Measurements from ENCODE around the gene PAH. TPM values are rescaled to one million over a fixed set of nuclear protein-coding genes. Genes with fewer than 3 reads are reported as not detected.
A peak's percentile ranks its signal among the peaks of the same experiment; 100 is the strongest.

Gene PAH
- total and polyA plus RNA-seq, 12 donors = 1.7 to 92.5 (median 8.6) TPM

DNA sequence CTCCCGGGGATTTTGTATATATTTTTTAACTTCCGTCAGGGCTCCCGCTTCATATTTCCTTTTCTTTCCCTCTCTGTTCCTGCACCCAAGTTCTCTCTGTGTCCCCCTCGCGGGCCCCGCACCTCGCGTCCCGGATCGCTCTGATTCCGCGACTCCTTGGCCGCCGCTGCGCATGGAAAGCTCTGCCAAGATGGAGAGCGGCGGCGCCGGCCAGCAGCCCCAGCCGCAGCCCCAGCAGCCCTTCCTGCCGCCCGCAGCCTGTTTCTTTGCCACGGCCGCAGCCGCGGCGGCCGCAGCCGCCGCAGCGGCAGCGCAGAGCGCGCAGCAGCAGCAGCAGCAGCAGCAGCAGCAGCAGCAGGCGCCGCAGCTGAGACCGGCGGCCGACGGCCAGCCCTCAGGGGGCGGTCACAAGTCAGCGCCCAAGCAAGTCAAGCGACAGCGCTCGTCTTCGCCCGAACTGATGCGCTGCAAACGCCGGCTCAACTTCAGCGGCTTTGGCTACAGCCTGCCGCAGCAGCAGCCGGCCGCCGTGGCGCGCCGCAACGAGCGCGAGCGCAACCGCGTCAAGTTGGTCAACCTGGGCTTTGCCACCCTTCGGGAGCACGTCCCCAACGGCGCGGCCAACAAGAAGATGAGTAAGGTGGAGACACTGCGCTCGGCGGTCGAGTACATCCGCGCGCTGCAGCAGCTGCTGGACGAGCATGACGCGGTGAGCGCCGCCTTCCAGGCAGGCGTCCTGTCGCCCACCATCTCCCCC, 41.2 kb upstream of the PAH start:
- Histone ChIP-seq H3K4me3 (peak overlapping the region in 1 of 4 donors; percentile 37), H3K4me1 (replicated peaks in 1 of 2) (peaks cover 0 to 4% of the 10 kb centered on the region in 2 donors), H3K27ac (peak overlapping the region in 1 of 5 donors; percentile 30), H3K9me3 (replicated peaks in 1 of 3) (no peaks in the 10 kb centered on the region), H3K27me3 (peaks cover 75% of the 10 kb centered on the region), H3K36me3 (replicated peaks in 1 of 2) (no peaks in the 10 kb centered on the region)
- TF ChIP-seq CTCF (IDR thresholded peaks at IDR 0.05) (no peak), POLR2A (IDR thresholded peaks at IDR 0.05) (no peak)
- intact Hi-C loops (cut with DNase I) = no loop called here
- peak in 1 of 7 donors; percentile 59 for DNase-seq
- WGBS, 4 donors = 1 to 2% (median 1%) methylated on average over 31 to 83 of the region's 83 CpGs

DNA sequence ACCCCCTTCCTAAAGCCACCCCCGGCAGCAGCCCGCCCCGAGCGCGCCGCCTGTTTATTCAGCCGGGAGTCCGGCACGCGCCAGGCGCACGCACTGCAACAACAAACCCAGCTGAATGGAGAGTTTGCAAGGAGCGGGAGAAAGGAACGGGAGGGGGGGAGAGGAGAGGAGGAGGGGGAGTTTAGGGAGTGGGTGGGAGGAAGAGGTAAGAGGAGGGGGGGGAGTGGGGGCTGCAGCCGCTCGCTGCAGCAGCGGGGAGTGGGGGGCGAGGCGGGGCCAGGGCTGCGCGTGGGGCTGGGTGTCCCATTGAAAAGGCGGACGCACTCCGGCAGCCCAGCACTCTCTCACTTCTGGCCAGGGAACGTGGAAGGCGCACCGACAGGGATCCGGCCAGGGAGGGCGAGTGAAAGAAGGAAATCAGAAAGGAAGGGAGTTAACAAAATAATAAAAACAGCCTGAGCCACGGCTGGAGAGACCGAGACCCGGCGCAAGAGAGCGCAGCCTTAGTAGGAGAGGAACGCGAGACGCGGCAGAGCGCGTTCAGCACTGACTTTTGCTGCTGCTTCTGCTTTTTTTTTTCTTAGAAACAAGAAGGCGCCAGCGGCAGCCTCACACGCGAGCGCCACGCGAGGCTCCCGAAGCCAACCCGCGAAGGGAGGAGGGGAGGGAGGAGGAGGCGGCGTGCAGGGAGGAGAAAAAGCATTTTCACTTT, 40.5 kb upstream of the PAH start, which contains the start of gene ASCL1:
Gene ASCL1 (plus strand): TSS at position 336 of the 712 bp plus-strand sequence. CDS start 571 bp downstream, outside the sequence.
- peaks cover 0 to 4% of the 10 kb centered on the region in 2 donors for H3K4me1 ChIP-seq (replicated peaks in 1 of 2)
- 1 to 2% (median 1%) methylated on average over 48 to 52 of the region's 52 CpGs for WGBS, 4 donors
- TF ChIP-seq CTCF (IDR thresholded peaks at IDR 0.05) = no peak
- no peak for TF ChIP-seq POLR2A (IDR thresholded peaks at IDR 0.05)
- intact Hi-C loops (cut with DNase I) = no loop called here
- H3K4me3 ChIP-seq = peak within 1 kb of the TSS in 1 of 4 donors; percentile 37
- H3K9me3 ChIP-seq (replicated peaks in 1 of 3) = no peaks in the 10 kb centered on the region
- peaks cover 67% of the 10 kb centered on the region for H3K27me3 ChIP-seq
- H3K27ac ChIP-seq = peak within 1 kb of the TSS in 1 of 5 donors; percentile 30
- DNase-seq = no peak
- no peaks in the 10 kb centered on the region for H3K36me3 ChIP-seq (replicated peaks in 1 of 2)

DNA sequence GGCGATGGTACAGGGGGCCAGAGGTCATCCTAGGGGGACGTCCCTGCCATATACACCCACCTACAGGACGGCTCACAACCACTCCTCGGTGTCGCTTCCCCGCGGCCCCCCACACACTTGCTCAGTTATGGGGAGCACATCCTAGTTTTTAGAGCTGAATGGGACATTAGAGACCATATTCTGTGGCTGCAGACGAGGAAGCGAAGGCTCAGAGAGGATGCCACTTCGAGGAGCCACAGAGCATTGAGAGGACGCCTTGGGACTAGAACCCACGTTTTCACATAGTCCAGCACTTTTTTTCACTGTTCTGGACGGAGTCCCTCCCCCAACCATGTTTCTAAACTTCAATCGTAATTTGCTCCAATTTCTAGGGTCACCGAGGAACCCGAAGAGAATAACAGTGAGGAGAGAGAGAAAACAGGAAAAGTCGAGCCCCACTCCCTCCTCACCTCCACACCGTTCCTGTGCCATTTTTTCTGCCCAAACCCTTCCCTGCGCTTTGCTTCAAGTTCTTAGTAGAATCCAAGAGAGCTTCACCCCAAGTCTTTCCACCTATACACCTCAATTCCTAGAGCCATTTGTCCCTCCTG, 39.8 kb upstream of the PAH start:
- Histone ChIP-seq H3K9me3 (replicated peaks in 1 of 3) (no peaks in the 10 kb centered on the region), H3K36me3 (replicated peaks in 1 of 2) (no peaks in the 10 kb centered on the region), H3K27me3 (peaks cover 68% of the 10 kb centered on the region), H3K4me3 (no peak overlapping the region), H3K27ac (no peak overlapping the region), H3K4me1 (replicated peaks in 1 of 2) (peaks cover 0 to 4% of the 10 kb centered on the region in 2 donors)
- DNase-seq = no peak
- 4 to 7% (median 4%) methylated on average over 14 to 19 of the region's 19 CpGs for WGBS, 4 donors
- TF ChIP-seq POLR2A (IDR thresholded peaks at IDR 0.05) = no peak
- TF ChIP-seq CTCF (IDR thresholded peaks at IDR 0.05) = no peak
- intact Hi-C loops (cut with DNase I) = no loop called here

Data from adrenal gland (tissue), 12 donors.